GM12878 (cell line): ENCODE measurements around the gene PPP1R11. TPM values are rescaled to one million over a fixed set of nuclear protein-coding genes. Genes with fewer than 3 reads are reported as not detected.

ENCODE experiments used
- ATAC-seq: fragments of 200-7000 bp; cut with Tn5 transposase; 3 replicates; pipeline ENCODE4 v1.9.1; 2020; ENCODE audit warnings: mild to moderate bottlenecking, moderate library complexity
- BruUV-seq: library from RNA; stranded (reverse); fragments of 400-500 nt; replicated peaks from 2 replicates; lab custom pipeline; 2021; lab: Mats Ljungman, UMichigan
- CTCF ChIA-PET: fragments of 300-600 bp; sonication (Branson Sonifier 250); formaldehyde crosslinking; extraction: SDS; loops from one replicate; lab custom pipeline; 2021; ENCODE audit warnings: inconsistent platforms; lab: Yijun Ruan, JAX
- POLR2A ChIA-PET: fragments of 350-600 bp; formaldehyde crosslinking; extraction: SDS; loops from one replicate; lab custom pipeline; 2021; ENCODE audit warnings: inconsistent platforms; lab: Charles Lee
- RAD21 ChIA-PET: fragments of 300-600 bp; sonication (Branson Sonifier 250); formaldehyde crosslinking; loops from one replicate; lab custom pipeline; 2023; ENCODE audit warnings: antibody characterized with exemption; ENCODE audit not compliant: unreplicated experiment; lab: Charles Lee
- SMC1A ChIA-PET: fragments of 300-600 bp; sonication (Branson Sonifier 250); formaldehyde crosslinking; loops from one replicate; lab custom pipeline; 2023; ENCODE audit not compliant: unreplicated experiment, uncharacterized antibody; lab: Charles Lee
- DNase-seq: peaks from one replicate; pipeline ENCODE4 v3.0.0-alpha.2; 2011; ENCODE audit warnings: low read depth, low spot score
- FAIRE-seq: peaks from 3 replicates; lab custom pipeline; 2011; peaks lifted over from hg19 to GRCh38; lab: Jason Lieb, UNC
- H2AFZ ChIP-seq: 2 replicates; pipeline ENCODE4 v1.6.0; 2011; ENCODE audit warnings: low read depth, low read length, control low read depth; ENCODE audit not compliant: control insufficient read depth
- H3K27ac ChIP-seq: 2 replicates; pipeline ENCODE4 v1.5.1; 2011; ENCODE audit warnings: control low read depth; ENCODE audit not compliant: control insufficient read depth, insufficient read depth
- H3K27me3 ChIP-seq, 2 experiments: replicated peaks in 1 of 2; 2 replicates each; pipeline versions ENCODE4 v1.6.0 to v1.6.1; 2011; ENCODE audit warnings: low read length in 1 of 2; ENCODE audit not compliant: control insufficient read depth in 2 of 2, insufficient read depth in 2 of 2
- H3K36me3 ChIP-seq, 2 experiments: 2 replicates each; pipeline ENCODE4 v1.5.1; 2011; ENCODE audit warnings: low read length in 1 of 2; ENCODE audit not compliant: control insufficient read depth in 2 of 2, insufficient read depth in 2 of 2
- H3K4me1 ChIP-seq: 2 replicates; pipeline ENCODE4 v1.6.1; 2011; ENCODE audit warnings: mild to moderate bottlenecking, low read length, moderate library complexity, mixed read lengths; ENCODE audit not compliant: control insufficient read depth, insufficient read depth
- H3K4me2 ChIP-seq: 2 replicates; pipeline ENCODE4 v1.6.0; 2011; ENCODE audit warnings: control low read depth; ENCODE audit not compliant: control insufficient read depth, insufficient read depth
- H3K4me3 ChIP-seq: fragments of 200-600 bp; sonication (generic); 2 replicates; pipeline ENCODE4 v1.5.1; 2016
- H3K79me2 ChIP-seq: 2 replicates; pipeline ENCODE4 v1.6.0; 2011; ENCODE audit warnings: low read length; ENCODE audit not compliant: control insufficient read depth, insufficient read depth
- H3K9ac ChIP-seq: 2 replicates; pipeline ENCODE4 v1.8.0; 2011; ENCODE audit warnings: low read length, control low read depth, mixed read lengths; ENCODE audit not compliant: control insufficient read depth, insufficient read depth
- H3K9me3 ChIP-seq: replicated peaks from 3 replicates; pipeline ENCODE4 v1.5.1; 2011; ENCODE audit warnings: mild to moderate bottlenecking, low read length; ENCODE audit not compliant: control insufficient read depth, insufficient read depth
- H4K20me1 ChIP-seq: 2 replicates; pipeline ENCODE4 v1.6.0; 2011; ENCODE audit not compliant: control insufficient read depth, insufficient read depth
- E2F4 ChIP-seq: IDR thresholded peaks from 2 replicates; pipeline ENCODE4 v1.6.1; 2012; ENCODE audit warnings: low read depth, low read length, improper control_type of control experiment
- IKZF1 ChIP-seq: fragments of 450-650 bp; conservative IDR thresholded peaks from 2 replicates; pipeline ENCODE4 v1.6.1; 2017; ENCODE audit warnings: antibody characterized with exemption, mild to moderate bottlenecking
- KDM1A ChIP-seq: fragments of 200-600 bp; sonication (generic); IDR thresholded peaks from 2 replicates; pipeline ENCODE4 v1.6.1; 2016; ENCODE audit warnings: borderline replicate concordance
- MEF2A ChIP-seq: IDR thresholded peaks from 2 replicates; pipeline ENCODE4 v1.6.1; 2011; ENCODE audit warnings: low read depth, mild to moderate bottlenecking, low read length, moderate library complexity; ENCODE audit not compliant: insufficient read depth
- RCOR1 ChIP-seq: conservative IDR thresholded peaks from 2 replicates; pipeline ENCODE4 v1.6.1; 2012; ENCODE audit warnings: low read depth, low read length, improper control_type of control experiment
- RELA ChIP-seq: fragments of 450-650 bp; IDR thresholded peaks from 2 replicates; pipeline ENCODE4 v1.8.0; 2014; ENCODE audit warnings: borderline replicate concordance; ENCODE audit not compliant: partially characterized antibody
- RUNX3 ChIP-seq: IDR thresholded peaks from 2 replicates; pipeline ENCODE4 v1.6.1; 2012; ENCODE audit warnings: low read length, inconsistent platforms
- SUPT20H ChIP-seq: IDR thresholded peaks from 2 replicates; pipeline ENCODE4 v1.6.1; 2011; ENCODE audit warnings: low read depth, mild to moderate bottlenecking, low read length, moderate library complexity, borderline replicate concordance; ENCODE audit not compliant: control insufficient read depth
- TCF3 ChIP-seq: IDR thresholded peaks from 2 replicates; pipeline ENCODE4 v1.6.1; 2012; ENCODE audit warnings: low read depth, mild to moderate bottlenecking, low read length, borderline replicate concordance; ENCODE audit not compliant: insufficient read depth
- ZSCAN29 ChIP-seq: fragments of 450-650 bp; IDR thresholded peaks from 2 replicates; pipeline ENCODE4 v1.6.1; 2017; ENCODE audit warnings: mild to moderate bottlenecking, moderate library complexity
- WGBS: methylation state at CpG from one replicate; pipeline ENCODE4 v1.1.6; 2016; ENCODE audit warnings: low lambda C conversion rate; ENCODE audit not compliant: insufficient replicate concordance, insufficient coverage; ENCODE audit errors: missing lambda C conversion rate; 5-methylcytosine and 5-hydroxymethylcytosine counted together
- in situ Hi-C: fragments of 300-500 bp; cut with MboI; formaldehyde crosslinking; loops from 9 replicates; pipeline ENCODE4 v1.14.3; 2018; ENCODE audit warnings: mixed read lengths
- intact Hi-C: fragments of 100-400 bp; cut with micrococcal nuclease; formaldehyde crosslinking; loops from one replicate; pipeline ENCODE4 v1.14.2; 2022; ENCODE audit not compliant: unreplicated experiment
- polyA plus RNA-seq, 11 experiments: library from polyadenylated mRNA; depleted of rRNA in 4 of 11; unstranded in 6 of 11; stranded (reverse) in 5 of 11; fragments of >200 nt; fragmentation: Nextera tagmentation in 4 of 11; fragmentation: Illumina TruSeq in 1 of 11; extraction: Ambion mirVana in 4 of 11; extraction: Trizol in 1 of 11; gene quantifications; 1 replicate in 1 of 11; 2 replicates in 10 of 11; pipeline versions ENCODE4 v1.2.1 to v1.2.3, GENCODE V29; 2011 to 2016; ENCODE audit warnings: inconsistent platforms in 2 of 11, missing spikeins in 2 of 11, low read depth in 1 of 11
- total RNA-seq, 4 experiments: library from RNA; depleted of rRNA in 3 of 4; stranded (reverse); fragments of >200 nt in 3 of 4; fragmentation: Illumina TruSeq in 1 of 4; extraction: Trizol in 1 of 4; gene quantifications; 2 replicates each; pipeline versions ENCODE4 v1.2.1 to v1.2.3, GENCODE V29; 2013 to 2021
- TF ChIP-seq, protein P1 (sequence below), 3 experiments: IDR thresholded peaks in 2 of 3; conservative IDR thresholded peaks in 1 of 3; 2 replicates each; pipeline ENCODE4 v1.5.1; 2011; ENCODE audit warnings: low read depth in 3 of 3, low read length in 3 of 3, mild to moderate bottlenecking in 3 of 3, control low read depth in 2 of 3, moderate library complexity in 2 of 3, inconsistent platforms in 1 of 3, mixed read lengths in 1 of 3; ENCODE audit not compliant: control insufficient read depth in 2 of 3, insufficient read depth in 1 of 3; ENCODE audit errors: extremely low read depth in 1 of 3
- TF ChIP-seq, protein P2 (sequence below): fragments of 450-650 bp; IDR thresholded peaks from 2 replicates; pipeline ENCODE4 v1.6.1; 2014; ENCODE audit warnings: mild to moderate bottlenecking

The PPP1R11 gene
- total and polyA plus RNA-seq, 10 of the 15 experiments (the other 5 are each of a cell fraction or from before 2014, with no cell fraction given), result 12.6 to 56.1 (median 33.5) TPM

- SMC1A ChIA-PET, result interaction anchor here (1.0 kb wide), 1 partner anchor 33 kb away, joined by 4 read pairs; no protein-coding TSS in a partner anchor
- no peaks in the 10 kb centered on the region for H3K36me3 ChIP-seq
- DNase-seq, result no peak
- TF ChIP-seq TCF3 (no peak), MEF2A (no peak), RELA (no peak), IKZF1 (no peak), KDM1A (no peak), ZSCAN29 (no peak), RUNX3 (no peak), SUPT20H (no peak), E2F4 (no peak), RCOR1 (no peak)
- TF ChIP-seq, protein P1, sequence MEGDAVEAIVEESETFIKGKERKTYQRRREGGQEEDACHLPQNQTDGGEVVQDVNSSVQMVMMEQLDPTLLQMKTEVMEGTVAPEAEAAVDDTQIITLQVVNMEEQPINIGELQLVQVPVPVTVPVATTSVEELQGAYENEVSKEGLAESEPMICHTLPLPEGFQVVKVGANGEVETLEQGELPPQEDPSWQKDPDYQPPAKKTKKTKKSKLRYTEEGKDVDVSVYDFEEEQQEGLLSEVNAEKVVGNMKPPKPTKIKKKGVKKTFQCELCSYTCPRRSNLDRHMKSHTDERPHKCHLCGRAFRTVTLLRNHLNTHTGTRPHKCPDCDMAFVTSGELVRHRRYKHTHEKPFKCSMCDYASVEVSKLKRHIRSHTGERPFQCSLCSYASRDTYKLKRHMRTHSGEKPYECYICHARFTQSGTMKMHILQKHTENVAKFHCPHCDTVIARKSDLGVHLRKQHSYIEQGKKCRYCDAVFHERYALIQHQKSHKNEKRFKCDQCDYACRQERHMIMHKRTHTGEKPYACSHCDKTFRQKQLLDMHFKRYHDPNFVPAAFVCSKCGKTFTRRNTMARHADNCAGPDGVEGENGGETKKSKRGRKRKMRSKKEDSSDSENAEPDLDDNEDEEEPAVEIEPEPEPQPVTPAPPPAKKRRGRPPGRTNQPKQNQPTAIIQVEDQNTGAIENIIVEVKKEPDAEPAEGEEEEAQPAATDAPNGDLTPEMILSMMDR (IDR thresholded peaks at IDR 0.05 in 2 of 3, conservative IDR thresholded peaks at IDR 0.05 in 1 of 3; ENCODE audit: control insufficient read depth in 2 of 3, extremely low read depth in 1 of 3, insufficient read depth in 1 of 3, low read depth in 3 of 3, low read length in 3 of 3), result no peak
- TF ChIP-seq, protein P2, sequence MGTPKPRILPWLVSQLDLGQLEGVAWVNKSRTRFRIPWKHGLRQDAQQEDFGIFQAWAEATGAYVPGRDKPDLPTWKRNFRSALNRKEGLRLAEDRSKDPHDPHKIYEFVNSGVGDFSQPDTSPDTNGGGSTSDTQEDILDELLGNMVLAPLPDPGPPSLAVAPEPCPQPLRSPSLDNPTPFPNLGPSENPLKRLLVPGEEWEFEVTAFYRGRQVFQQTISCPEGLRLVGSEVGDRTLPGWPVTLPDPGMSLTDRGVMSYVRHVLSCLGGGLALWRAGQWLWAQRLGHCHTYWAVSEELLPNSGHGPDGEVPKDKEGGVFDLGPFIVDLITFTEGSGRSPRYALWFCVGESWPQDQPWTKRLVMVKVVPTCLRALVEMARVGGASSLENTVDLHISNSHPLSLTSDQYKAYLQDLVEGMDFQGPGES, result no peak
- TF ChIP-seq, all 136 proteins: peak for 0
- no peak for FAIRE-seq
- no peak overlapping the region for H2AFZ ChIP-seq
- ChIA-PET POLR2A (interaction anchor here (2.0 kb wide), 1 partner anchor 32 kb away, joined by 8 read pairs; no protein-coding TSS in a partner anchor), CTCF (interaction anchor here (1.4 to 2.0 kb wide), 2 partner anchors 31 to 34 kb away, joined by 5 to 7 read pairs; no protein-coding TSS in a partner anchor), RAD21 (interaction anchor here (2.0 kb wide), 1 partner anchor 33 kb away, joined by 6 read pairs; no protein-coding TSS in a partner anchor)
- 36% methylated on average over 4 of the region's 4 CpGs for WGBS
- intact Hi-C loops (no loop called here), in situ Hi-C loops (no loop called here)
- H3K9me3 ChIP-seq, result no peaks in the 10 kb centered on the region
- H4K20me1 ChIP-seq, result no peaks in the 10 kb centered on the region
- peak; percentile 36; the same call in 2 of the 3 replicates for ATAC-seq
- no peaks in the 10 kb centered on the region for H3K79me2 ChIP-seq
- no peak overlapping the region for H3K9ac ChIP-seq
- H3K4me2 ChIP-seq, result no peak overlapping the region
- H3K4me3 ChIP-seq, result no peak overlapping the region
- no TSS peak for BruUV-seq
- H3K4me1 ChIP-seq, result peaks cover 13% of the 10 kb centered on the region
- no peak overlapping the region for H3K27ac ChIP-seq
- peaks cover 12 to 28% of the 10 kb centered on the region in 2 experiments for H3K27me3 ChIP-seq
Measured at GRCh38 chr6:30097902-30098768, 31.1 kb downstream of the PPP1R11 start.
